Measurements from ENCODE around the gene RTN4.

The RTN4 gene

DNA sequence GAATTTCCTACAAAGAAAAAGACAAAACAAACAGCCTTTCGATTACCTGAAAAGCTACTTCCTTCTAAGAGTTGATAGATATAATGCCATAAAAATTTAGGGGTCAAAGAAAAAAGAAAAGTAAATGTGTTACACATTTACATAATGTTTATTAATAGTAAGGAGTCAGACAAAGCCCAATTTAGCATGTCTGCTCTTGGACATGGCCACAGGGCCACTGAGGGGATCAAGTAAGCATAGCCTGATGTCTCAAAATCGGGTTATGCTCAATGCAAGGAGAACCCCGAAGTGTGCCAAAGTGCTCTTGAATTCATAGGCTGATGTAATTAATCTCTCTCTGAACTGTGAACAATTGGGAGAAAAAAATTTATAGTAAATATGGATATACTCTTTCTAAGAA is 61.6 kb downstream of the RTN4 start:
- TF ChIP-seq, protein P1, sequence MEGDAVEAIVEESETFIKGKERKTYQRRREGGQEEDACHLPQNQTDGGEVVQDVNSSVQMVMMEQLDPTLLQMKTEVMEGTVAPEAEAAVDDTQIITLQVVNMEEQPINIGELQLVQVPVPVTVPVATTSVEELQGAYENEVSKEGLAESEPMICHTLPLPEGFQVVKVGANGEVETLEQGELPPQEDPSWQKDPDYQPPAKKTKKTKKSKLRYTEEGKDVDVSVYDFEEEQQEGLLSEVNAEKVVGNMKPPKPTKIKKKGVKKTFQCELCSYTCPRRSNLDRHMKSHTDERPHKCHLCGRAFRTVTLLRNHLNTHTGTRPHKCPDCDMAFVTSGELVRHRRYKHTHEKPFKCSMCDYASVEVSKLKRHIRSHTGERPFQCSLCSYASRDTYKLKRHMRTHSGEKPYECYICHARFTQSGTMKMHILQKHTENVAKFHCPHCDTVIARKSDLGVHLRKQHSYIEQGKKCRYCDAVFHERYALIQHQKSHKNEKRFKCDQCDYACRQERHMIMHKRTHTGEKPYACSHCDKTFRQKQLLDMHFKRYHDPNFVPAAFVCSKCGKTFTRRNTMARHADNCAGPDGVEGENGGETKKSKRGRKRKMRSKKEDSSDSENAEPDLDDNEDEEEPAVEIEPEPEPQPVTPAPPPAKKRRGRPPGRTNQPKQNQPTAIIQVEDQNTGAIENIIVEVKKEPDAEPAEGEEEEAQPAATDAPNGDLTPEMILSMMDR (IDR thresholded peaks at IDR 0.05; ENCODE audit: control insufficient read depth, insufficient read depth, low read depth, low read length, missing control alignments): no peak
- H3K4me3 ChIP-seq (ENCODE audit: control insufficient read depth, low read depth, low read length): no peak overlapping the region
- no peak for DNase-seq (ENCODE audit: low read depth)

DNA sequence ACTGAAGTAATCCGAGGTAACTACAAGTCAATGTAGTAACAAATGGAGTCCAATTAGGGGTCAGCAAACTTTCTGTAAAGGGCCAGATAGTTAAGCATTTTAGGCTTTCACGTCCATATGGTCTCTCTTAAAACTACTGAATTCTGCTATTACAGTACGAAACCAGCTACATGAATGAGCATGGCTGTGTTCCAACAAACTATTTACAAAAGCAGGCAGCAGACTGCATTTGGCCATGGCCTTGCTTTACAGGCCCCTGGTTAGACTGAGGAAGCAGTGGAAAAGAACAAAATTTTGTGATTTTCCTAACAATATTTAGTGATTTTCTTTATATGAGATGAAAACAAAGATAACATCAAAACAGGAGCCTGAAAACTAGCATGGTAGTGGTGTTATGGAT is 64.0 kb downstream of the RTN4 start:
- no peak for DNase-seq (ENCODE audit: low read depth)
- H3K4me3 ChIP-seq (ENCODE audit: control insufficient read depth, low read depth, low read length): no peak overlapping the region
- TF ChIP-seq, protein P1 (IDR thresholded peaks at IDR 0.05; ENCODE audit: control insufficient read depth, insufficient read depth, low read depth, low read length, missing control alignments): no peak

DNA sequence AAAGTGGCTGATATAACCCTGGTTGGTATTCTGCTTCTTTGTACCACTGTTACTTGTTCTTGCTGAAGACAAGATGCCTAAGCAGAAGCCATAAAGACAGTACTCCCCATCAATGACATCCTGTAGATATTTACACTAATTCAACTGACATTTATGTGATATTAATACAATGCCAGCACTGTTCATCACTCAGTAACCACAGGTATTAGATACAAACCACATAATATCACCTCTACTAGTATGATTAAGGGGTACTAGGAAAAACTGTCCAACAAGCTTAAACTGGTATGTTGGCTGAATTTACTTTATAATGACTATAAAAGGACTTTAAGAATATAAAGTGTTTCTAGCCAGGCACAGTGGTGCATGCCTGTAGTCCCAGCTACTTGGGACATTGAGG is 65.8 kb downstream of the RTN4 start:
- H3K4me3 ChIP-seq (ENCODE audit: control insufficient read depth, low read depth, low read length): no peak overlapping the region
- TF ChIP-seq, protein P1 (IDR thresholded peaks at IDR 0.05; ENCODE audit: control insufficient read depth, insufficient read depth, low read depth, low read length, missing control alignments): no peak
- no peak for DNase-seq (ENCODE audit: low read depth)

DNA sequence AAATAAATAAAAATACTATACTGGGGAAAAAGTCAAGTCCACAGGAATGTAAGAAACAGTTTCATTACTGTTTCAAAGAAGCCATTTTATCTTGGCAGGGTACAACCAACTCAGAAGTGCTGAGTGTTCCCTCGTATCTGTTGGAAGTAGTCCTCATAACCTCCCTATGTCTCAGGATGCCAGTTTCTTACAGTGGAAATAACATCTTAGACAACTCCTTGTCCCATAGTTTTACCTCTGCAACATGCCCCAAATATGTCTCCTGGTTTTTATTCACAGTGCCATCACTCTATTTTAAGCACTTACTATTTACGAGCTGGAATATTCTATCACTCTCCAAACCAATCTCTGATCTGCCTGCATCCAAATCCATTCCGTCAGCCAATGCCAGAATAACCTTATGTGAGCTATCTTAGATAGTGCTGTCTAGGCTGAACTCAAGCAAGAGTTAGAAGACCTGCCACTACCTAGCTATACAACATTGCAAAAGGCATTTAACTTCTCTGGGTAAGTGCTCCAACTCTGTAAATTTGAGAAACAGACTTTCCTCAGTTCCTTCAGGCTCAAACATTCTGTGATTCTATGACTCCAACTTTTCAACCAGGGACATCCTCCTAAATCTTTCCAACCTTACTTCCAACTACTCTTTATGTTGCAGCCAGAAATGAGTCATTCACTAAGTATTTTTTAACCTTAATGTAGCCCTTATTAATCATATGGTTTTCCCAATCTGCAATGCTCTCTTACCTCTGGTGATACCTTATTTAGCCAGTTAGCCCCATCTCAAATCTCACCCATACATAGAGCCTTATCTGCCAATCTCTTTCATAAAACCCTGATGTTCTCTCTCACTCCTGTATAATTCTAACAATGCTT is 66.7 kb downstream of the RTN4 start:
- DNase-seq (ENCODE audit: low read depth): no peak
- TF ChIP-seq, protein P1 (IDR thresholded peaks at IDR 0.05; ENCODE audit: control insufficient read depth, insufficient read depth, low read depth, low read length, missing control alignments): no peak

DNA sequence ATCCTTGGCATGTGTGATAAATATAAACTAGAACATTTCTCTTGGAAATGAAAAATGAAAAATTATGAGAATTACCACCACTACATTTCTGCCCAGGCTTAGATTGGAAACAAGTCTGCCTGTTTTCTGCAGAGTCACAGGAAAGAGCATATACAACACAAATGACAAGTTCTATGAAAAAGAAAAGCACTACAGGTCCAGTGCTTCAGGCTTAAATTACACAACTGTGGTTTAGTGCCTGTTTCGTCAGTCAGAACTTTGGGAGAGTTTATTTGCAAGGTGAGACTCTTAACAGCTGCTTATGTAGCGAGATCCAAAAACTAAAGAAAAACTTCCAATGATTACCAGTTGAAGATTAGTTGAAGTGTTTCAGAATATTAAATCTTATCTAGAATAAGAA is 68.9 kb downstream of the RTN4 start:
- TF ChIP-seq, protein P1 (IDR thresholded peaks at IDR 0.05; ENCODE audit: control insufficient read depth, insufficient read depth, low read depth, low read length, missing control alignments): no peak
- DNase-seq (ENCODE audit: low read depth): no peak
- H3K4me3 ChIP-seq (ENCODE audit: control insufficient read depth, low read depth, low read length): no peak overlapping the region

More for the DNA sequence above, 66.7 kb downstream of the RTN4 start:
- H3K4me3 ChIP-seq (ENCODE audit: control insufficient read depth, low read depth, low read length): no peak overlapping the region

DNA sequence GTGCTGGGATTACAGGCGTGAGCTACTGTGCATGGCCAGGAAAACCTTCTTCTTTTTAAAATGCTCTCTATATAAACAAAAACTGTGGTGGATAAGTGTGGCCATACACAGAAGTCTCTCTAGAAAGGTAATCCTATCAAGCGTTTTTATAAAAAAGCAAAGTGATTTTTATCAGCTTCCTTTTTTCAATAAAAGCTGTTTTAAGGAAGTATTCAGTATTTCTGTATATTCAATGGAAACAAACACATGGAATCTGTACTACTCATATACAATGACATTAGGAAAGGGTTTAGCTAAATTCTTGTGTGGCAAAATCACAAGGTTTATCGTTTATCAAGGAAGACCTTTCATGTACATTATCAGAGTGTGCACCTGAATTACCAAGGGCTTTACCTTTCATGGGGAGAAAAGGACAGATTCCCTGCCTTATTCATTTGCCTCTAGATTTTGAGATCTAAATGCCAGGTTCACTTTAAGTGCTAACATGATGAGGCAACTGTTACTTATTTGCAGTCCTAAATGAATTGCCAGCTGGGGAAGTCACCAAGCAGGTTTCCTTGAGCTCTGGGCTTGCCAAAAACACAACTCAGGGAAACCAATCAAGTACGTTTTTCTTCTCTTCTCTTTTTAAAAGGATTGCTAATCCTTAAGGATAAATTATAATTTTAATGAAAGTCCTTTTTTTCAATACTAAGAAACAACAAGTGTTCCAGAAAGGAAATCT is 70.8 kb downstream of the RTN4 start:
- H3K4me3 ChIP-seq (ENCODE audit: control insufficient read depth, low read depth, low read length): no peak overlapping the region
- TF ChIP-seq, protein P1 (IDR thresholded peaks at IDR 0.05; ENCODE audit: control insufficient read depth, insufficient read depth, low read depth, low read length, missing control alignments): no peak
- DNase-seq (ENCODE audit: low read depth): no peak

Measured in AG09309 (cell line).